NCI-H2081 (cell line): ENCODE measurements around the gene ALK.

Experiments used
- DNase-seq, 2 experiments: peaks; one replicate each; lab custom pipeline; 2025; lab: John Stamatoyannopoulos, UW

The ALK gene

GRCh38 chr2:29400930-29401653 lies 520.3 kb downstream of the ALK start:
- DNase-seq, result no peak

DNA sequence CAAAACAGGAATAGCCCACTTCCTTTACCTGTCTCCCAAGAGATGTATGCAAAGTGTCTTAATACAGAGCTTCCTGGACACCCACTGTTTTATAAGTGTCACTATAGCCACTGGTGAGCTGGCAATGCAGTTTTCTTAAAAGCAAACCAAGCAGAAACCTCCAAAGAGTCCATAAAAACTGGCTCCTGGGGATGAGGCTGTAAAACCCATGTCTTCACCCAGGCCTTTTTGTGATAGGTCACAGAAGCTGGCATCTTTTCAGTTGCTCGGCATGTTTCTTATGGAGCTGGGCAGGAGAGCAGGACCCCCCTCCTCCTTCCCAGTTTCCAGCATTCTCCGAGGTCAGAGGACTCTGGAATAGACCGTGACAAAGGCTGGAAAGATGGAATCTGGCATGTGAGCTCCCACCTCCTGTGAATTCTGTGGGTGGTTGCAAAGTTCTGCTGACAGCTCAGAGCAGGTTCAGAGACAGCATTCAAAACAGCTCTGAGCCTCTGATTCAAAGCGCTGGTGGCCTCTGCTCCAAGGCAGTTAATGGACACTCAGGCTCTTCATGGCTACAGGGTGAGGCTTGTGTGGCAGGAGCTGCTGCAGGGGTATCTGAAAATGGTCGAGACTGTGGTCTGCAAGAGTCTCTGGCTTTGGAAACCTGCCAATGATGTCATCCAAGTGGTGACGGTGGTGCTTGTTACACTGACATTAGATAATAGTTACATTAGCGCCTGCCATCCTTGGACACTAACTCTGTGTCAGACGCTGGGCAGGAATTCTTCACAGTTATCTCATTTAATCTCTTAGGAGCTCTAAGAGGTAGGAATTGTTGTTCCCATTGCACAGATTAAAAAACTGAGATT lies 522.8 kb downstream of the ALK start:
- no peak for DNase-seq

DNA sequence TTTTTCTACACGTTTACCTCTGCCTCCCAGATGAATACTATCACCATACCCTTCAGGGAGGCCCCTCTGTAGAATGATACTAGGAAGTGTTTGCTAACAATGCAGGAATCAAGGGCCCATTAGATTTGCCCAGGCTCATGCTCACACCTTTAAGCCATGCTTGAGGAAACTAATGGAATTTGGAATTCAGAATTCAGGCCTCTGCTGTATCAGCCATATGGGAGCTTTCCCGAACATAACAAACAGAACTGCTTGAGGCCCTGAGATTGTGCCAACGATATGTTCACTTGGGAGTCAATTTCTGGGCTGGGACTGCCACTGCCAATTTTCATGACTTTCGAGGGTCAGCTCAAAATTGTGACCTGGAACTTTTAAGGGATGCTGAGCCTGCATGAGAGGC lies 523.7 kb downstream of the ALK start:
- no peak for DNase-seq

DNA sequence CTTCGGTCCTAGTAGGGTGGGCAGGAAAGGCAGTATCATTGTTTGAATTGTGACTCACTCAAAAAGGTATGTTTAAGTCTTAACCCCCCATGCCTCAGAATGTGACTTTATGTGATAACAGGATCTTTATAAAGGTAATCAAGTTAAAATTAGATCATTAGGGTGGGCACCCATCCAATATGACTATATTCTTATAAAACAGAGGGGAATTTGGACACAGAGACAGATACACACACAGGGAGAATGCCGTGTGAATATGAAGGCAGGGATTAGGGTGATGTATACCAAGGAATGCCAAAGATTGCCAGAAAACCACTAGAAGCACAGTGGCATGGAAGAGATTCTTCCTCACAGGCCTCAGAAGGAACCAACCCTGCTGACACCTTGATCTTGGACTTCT lies 524.3 kb downstream of the ALK start:
- no peak for DNase-seq

GRCh38 chr2:29394981-29395350 lies 526.4 kb downstream of the ALK start:
- DNase-seq, result no peak

- DNase-seq, result no peak
Measured at GRCh38 chr2:29394311-29394980, 526.9 kb downstream of the ALK start.

- DNase-seq, result no peak
Measured at GRCh38 chr2:29393676-29394075, 527.7 kb downstream of the ALK start.

- no peak for DNase-seq
Measured at GRCh38 chr2:29392774-29393173, 528.6 kb downstream of the ALK start.

- no peak for DNase-seq
Measured at GRCh38 chr2:29390136-29390535, 531.2 kb downstream of the ALK start.

GRCh38 chr2:29389686-29390085 lies 531.7 kb downstream of the ALK start:
- DNase-seq, result no peak

GRCh38 chr2:29388071-29388470 lies 533.3 kb downstream of the ALK start:
- DNase-seq, result no peak

- no peak for DNase-seq
Measured at GRCh38 chr2:29382486-29382885, 538.9 kb downstream of the ALK start.

DNA sequence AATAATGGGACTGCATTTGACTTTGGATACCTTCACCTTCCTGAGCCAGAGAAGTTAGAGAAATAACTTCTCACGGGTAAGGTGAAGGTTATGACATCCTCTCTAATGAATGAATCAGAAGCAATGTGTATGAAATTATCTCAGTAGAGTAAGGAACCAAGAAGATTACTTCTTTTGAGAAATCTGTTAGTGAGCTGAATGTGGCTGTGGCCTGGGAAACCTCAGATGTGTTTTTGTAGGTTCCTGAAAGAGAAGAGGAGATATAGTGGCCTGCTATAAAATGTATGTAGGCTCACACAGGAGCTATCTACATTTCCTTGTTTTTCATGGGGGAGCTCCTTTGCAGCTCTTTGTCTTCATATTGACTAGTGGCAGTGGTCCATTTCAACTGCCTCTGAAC lies 543.6 kb downstream of the ALK start:
- DNase-seq, result no peak

DNA sequence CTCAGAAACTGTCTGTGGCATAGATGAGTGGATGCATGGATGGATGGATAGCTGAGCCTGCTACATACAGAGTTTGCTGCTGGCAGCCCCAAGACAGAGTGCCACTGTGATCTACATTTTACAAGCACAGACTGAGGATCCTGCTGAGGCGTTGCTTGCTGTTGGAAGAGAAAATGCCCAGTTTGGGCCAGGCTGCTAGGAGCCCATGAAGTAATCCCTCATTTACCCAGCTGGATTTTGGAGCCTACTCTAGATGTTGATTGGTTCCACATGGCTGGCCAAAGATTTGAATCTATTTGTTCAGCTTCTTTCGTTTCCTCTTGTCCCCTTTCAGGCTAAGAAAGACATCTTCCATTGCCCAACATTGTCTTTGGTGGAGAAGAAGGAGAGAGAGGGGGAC lies 544.8 kb downstream of the ALK start:
- DNase-seq, result no peak

DNA sequence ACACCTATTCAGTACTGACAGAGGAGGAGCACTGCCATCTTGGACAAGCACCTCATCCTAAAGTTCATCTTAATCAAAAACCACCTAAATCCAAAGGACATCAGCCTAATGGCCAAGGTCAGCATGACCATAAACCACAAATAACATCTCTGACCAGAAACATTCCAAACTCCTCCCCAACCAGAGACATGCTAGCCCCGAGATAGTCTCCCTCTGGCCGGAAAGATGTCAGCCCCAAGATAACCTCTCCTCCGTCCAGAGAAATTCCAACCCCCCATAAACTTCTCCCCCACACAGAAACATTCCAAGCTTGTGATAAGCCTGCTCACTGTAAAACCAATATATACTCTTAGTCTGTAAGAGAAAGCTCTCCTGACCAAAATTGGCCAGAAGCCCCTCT lies 545.5 kb downstream of the ALK start:
- no peak for DNase-seq

DNA sequence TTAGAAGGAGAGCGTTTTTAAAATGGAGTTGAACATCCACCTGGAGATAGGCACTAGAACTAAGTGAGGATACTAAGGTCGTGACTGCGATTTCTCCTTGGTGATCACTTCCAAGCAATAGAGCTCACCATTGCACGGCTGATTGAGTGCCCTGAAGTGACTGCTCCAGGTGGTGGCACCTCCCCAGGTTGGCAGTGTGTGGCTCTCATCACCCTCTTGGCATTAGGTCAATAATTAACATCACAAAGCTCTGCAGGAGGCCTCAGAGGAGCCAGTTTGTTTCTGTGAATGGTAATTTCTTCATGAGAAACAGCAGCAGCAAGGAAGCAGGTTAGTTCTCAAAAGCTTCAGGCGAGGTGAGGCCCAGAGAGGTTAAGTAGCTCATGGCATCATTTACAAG lies 546.6 kb downstream of the ALK start:
- DNase-seq, result no peak

DNA sequence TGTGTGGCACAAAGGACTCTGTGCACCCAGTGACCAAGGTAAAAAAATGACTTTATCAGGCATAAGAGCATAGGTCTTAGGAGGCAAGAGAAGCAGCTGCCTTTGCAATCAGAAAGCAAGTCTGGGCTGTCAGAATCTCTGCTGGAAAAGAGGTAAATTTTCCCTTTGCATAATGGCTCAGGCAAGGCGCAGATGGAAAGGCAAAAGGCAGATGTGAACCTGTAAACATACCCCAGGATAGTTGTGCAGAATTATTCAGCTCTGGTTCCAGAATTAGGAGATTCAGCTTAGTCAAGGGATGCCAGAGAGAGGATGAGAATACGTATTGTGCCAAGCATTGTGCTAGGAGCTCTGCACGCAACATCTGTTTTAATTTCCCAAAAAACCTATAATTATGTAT lies 547.5 kb downstream of the ALK start:
- DNase-seq, result no peak

DNA sequence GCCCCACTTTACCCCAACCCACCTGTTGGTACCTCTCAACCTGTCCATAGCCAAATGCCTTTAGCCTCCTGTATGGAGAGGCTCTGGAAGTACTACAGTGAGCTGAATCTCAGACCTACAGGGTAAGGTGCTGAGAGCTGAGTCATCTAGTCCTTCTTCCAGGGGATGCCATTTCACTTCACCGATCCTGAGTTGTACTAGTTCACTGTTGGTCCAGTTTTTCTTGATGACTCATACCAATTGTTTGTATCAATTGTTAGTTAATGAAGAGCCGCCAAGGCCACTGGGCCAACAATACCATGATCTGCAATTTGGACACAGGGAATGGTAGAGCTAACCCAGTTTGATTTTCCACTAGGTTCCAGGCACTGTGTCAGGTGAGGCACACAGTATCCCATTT lies 549.2 kb downstream of the ALK start:
- DNase-seq, result no peak

GRCh38 chr2:29370581-29371125 lies 550.7 kb downstream of the ALK start:
- no peak for DNase-seq

- DNase-seq, result no peak
Measured at GRCh38 chr2:29370173-29370572, 551.2 kb downstream of the ALK start.

GRCh38 chr2:29368659-29369040 lies 552.7 kb downstream of the ALK start:
- no peak for DNase-seq

GRCh38 chr2:29367986-29368658 lies 553.3 kb downstream of the ALK start:
- DNase-seq, result no peak
